Measurements from ENCODE around the gene LRRC55. TPM values are rescaled to one million over a fixed set of nuclear protein-coding genes. Genes with fewer than 3 reads are reported as not detected.

Gene LRRC55
- total RNA-seq, 4 donors from 2014 or later, result not detected

DNA sequence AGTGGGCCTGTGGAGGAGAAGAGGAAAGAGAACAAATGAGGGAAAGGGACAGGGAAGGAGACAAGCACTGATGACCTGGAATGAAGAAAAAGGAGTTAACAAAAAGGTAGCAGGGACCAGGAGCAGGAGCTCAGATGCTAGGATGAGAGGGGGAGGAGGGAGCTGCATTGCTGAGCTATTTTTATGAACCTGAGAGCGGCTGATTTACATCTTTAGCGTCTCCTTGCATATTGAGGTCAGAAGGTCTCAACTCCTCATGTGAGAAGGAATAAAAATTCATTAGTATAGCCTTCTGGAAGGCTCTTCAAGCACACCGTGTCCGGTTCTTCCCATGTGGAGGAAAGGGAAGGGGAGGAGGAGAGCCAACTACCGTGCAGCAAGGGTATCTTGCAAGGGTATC, 33.1 kb upstream of the LRRC55 start:
- no peak overlapping the region for H3K4me3 ChIP-seq
- TF ChIP-seq EP300 (IDR thresholded peaks at IDR 0.05), result no peak
- TF ChIP-seq, protein P1, sequence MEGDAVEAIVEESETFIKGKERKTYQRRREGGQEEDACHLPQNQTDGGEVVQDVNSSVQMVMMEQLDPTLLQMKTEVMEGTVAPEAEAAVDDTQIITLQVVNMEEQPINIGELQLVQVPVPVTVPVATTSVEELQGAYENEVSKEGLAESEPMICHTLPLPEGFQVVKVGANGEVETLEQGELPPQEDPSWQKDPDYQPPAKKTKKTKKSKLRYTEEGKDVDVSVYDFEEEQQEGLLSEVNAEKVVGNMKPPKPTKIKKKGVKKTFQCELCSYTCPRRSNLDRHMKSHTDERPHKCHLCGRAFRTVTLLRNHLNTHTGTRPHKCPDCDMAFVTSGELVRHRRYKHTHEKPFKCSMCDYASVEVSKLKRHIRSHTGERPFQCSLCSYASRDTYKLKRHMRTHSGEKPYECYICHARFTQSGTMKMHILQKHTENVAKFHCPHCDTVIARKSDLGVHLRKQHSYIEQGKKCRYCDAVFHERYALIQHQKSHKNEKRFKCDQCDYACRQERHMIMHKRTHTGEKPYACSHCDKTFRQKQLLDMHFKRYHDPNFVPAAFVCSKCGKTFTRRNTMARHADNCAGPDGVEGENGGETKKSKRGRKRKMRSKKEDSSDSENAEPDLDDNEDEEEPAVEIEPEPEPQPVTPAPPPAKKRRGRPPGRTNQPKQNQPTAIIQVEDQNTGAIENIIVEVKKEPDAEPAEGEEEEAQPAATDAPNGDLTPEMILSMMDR (IDR thresholded peaks at IDR 0.05), result no peak
- no peak for TF ChIP-seq POLR2A (IDR thresholded peaks at IDR 0.05)
- no peak overlapping the region for H3K27ac ChIP-seq
- no peaks in the 10 kb centered on the region for H3K36me3 ChIP-seq
- no peaks in the 10 kb centered on the region for H3K9me3 ChIP-seq
- no peaks in the 10 kb centered on the region for H3K27me3 ChIP-seq
- WGBS, 2 donors, result 81 to 83% methylated on average over 5 of the region's 5 CpGs
- DNase-seq (ENCODE audit: low spot score in 2 of 2), result no peak
- H3K4me1 ChIP-seq, result no peaks in the 10 kb centered on the region

DNA sequence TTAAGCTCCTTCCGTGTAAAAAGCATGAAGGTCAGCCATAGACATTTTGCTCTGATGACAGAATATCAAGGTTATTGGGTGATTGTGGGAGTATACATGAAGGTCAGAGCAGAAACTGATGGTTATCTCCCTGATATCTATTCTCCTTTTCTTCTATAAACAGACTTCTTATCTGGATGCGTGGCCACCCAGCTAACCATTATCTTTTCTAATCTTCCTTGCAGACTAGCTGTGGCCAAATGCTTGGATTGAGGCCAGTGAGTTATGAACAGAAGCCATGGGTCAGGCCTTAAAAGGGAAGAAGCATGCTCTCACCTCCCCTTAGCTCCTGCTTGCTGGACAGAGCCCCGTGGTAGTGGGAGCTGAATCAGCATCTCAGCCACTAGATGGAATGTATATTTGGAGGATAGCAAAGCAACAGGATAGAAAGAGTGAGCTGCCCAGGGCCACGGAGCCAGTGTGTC, 31.3 kb upstream of the LRRC55 start:
- H3K9me3 ChIP-seq, result no peaks in the 10 kb centered on the region
- H3K27me3 ChIP-seq, result no peaks in the 10 kb centered on the region
- no peak overlapping the region for H3K27ac ChIP-seq
- H3K36me3 ChIP-seq, result no peaks in the 10 kb centered on the region
- DNase-seq (ENCODE audit: low spot score in 2 of 2), result peak in 1 of 2 donors; percentile 7
- H3K4me1 ChIP-seq, result no peaks in the 10 kb centered on the region
- TF ChIP-seq, protein P1 (IDR thresholded peaks at IDR 0.05), result no peak
- no peak for TF ChIP-seq EP300 (IDR thresholded peaks at IDR 0.05)
- no peak for TF ChIP-seq POLR2A (IDR thresholded peaks at IDR 0.05)
- no peak overlapping the region for H3K4me3 ChIP-seq
- 40 to 54% methylated on average over 4 of the region's 4 CpGs for WGBS, 2 donors

DNA sequence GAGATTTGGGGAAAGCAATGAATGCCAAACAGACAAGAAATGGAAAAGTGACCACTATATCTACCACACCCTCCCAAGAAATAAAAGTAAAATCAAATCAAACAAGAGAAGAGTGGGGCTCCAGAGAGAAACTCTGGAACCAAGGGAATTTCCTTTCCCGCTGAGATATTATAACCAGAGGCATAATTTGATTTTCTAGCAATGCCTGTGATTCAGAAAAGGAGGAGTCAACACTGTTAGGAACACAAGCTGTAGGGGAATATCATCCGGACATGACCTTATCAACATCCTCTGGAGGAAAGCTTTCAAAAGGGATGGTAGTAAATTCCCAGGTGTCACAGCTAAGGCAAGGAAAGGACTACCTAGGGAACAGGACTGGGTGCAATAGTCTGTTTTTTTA, 29.6 kb upstream of the LRRC55 start:
- no peak for DNase-seq (ENCODE audit: low spot score in 2 of 2)
- H3K4me3 ChIP-seq, result no peak overlapping the region
- H3K36me3 ChIP-seq, result no peaks in the 10 kb centered on the region
- no peaks in the 10 kb centered on the region for H3K9me3 ChIP-seq
- H3K27ac ChIP-seq, result no peak overlapping the region
- H3K4me1 ChIP-seq, result no peaks in the 10 kb centered on the region
- no peaks in the 10 kb centered on the region for H3K27me3 ChIP-seq
- TF ChIP-seq POLR2A (IDR thresholded peaks at IDR 0.05) (no peak), EP300 (IDR thresholded peaks at IDR 0.05) (no peak)
- TF ChIP-seq, protein P1 (IDR thresholded peaks at IDR 0.05), result no peak
- WGBS, 2 donors, result 57 to 72% methylated on average over 2 of the region's 2 CpGs

DNA sequence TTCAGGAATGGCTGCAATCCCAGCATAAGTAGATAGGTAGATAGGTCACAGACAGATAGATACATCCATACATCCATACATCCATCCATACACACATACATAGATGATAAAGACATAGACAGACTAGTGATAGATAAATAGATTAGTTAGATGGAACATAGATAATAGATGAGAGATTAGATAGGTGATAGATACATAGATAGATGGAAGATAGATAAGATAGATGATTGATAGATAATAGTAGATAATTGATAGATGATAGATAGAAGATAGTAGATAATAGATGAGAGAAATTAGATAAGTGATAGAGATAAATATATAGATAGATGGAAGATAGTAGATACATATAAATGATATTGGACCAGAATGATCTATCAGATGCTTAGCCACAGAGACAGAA, 28.3 kb upstream of the LRRC55 start:
- Histone ChIP-seq H3K9me3 (no peaks in the 10 kb centered on the region), H3K27ac (no peak overlapping the region), H3K4me3 (no peak overlapping the region), H3K36me3 (no peaks in the 10 kb centered on the region), H3K4me1 (no peaks in the 10 kb centered on the region), H3K27me3 (no peaks in the 10 kb centered on the region)
- DNase-seq (ENCODE audit: low spot score in 2 of 2), result no peak
- TF ChIP-seq POLR2A (IDR thresholded peaks at IDR 0.05) (no peak), EP300 (IDR thresholded peaks at IDR 0.05) (no peak)
- TF ChIP-seq, protein P1 (IDR thresholded peaks at IDR 0.05), result no peak

DNA sequence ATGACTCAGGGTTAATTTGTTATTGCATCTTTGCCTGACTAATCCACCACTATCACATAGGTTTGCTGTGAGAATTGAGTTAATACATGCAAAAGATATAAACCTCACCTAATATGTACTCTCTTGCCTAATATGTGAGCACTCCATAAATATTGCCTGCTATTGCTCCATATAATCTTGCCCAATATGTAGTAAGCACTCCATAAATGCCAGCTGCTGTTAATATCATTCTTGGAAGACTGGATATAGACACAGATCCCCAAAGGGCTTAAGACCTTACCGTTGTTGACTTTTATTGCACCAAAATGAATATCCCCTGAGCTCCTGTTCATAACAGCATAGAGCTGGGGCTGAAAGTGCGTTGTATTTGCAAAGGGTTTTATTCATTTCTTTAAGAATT, 27.0 kb upstream of the LRRC55 start:
- Histone ChIP-seq H3K27ac (no peak overlapping the region), H3K4me3 (no peak overlapping the region), H3K36me3 (no peaks in the 10 kb centered on the region), H3K4me1 (no peaks in the 10 kb centered on the region), H3K27me3 (no peaks in the 10 kb centered on the region), H3K9me3 (no peaks in the 10 kb centered on the region)
- DNase-seq (ENCODE audit: low spot score in 2 of 2), result no peak
- 61 to 76% methylated on average over 2 of the region's 2 CpGs for WGBS, 2 donors
- TF ChIP-seq, protein P1 (IDR thresholded peaks at IDR 0.05), result no peak
- TF ChIP-seq POLR2A (IDR thresholded peaks at IDR 0.05) (no peak), EP300 (IDR thresholded peaks at IDR 0.05) (no peak)
